Activated naive CD4-positive, alpha-beta T cell (primary cell): Measurements from ENCODE around the gene CACNG1.
"Not testable (repeated sequence)": the region's sequence is repeated elsewhere in the genome, so short reads cannot be mapped to it uniquely, and the experiment has no call there.

Experiments
- DNase-seq, 4 experiments: peaks; one replicate each; lab custom pipeline; 2025; lab: John Stamatoyannopoulos, UW

Gene CACNG1

DNA sequence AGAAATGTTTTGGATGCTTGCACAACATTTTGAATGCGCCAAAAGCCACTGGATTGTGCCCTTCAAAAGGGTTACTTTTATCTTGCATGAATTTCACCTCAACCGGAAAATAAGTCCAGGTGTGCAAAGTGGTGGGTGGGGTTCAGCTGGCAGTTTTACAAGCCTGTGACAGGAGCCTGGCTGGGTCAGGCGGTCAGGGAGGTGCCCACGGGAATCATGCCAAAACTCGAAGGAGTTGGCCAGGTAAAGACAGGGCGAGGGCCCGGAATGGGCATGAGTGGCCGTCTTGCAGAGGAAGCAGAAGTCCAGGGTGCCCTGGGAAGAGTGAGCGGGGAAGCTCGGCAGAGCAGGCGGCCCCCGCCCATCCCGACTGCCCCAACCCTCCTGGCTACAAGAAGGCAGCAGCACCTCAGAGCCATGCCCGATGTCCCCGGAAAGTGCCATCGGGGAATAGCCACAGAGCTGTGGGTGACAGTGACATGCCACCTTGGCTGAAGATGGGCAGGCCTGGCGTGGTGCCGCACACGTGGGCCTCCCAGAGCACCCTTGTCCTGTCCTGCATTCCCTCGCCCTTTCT lies 19.1 kb upstream of the CACNG1 start:
- no peak for DNase-seq

DNA sequence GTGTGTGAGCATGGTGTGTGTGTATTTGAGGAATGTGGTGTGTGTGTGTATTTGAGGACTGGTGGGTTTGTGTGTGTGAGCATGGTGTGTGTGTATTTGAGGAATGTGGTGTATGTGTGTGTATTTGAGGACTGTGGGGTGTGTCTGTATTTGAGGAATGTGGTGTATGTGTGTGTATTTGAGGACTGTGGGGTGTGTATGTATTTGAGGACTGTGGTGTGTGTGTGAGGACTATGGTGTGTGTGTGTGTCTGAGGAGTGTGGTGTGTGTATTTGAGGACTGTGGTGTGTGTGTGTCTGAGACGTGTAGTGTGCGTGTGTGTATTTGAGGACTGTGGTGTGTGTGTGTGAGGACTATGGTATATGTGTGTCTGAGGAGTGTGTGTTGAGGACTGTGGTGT lies 18.0 kb upstream of the CACNG1 start:
- no peak for DNase-seq

DNA sequence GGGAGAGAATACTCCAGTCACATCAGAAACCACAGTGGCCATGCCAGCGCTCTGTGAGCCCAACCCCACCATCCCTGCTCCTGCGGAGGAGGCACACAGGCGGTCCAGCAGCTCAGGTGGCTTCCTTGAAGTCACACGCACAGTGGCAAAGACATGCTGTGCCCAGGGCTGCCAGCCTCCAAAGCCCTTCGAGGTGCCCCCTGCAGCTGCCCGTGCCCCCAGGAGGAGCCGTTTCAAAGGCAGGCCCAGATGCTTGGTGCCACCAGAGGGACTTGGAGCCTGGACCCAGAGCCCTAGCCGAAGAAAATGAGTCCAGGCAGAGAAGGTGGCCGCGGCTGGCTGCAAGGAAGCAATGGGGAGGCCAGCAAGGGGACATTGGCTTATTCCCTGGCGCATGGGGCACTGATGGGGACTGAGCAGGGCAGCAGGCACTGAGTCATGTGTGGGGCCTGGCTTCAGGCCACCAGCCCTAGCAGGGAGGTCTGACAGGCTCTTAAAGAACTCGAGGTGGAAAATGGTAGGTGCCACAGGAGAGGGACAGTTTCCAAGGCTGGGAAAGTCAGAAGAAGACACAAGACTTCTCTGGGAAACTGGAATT lies 17.2 kb upstream of the CACNG1 start:
- DNase-seq = no peak

DNA sequence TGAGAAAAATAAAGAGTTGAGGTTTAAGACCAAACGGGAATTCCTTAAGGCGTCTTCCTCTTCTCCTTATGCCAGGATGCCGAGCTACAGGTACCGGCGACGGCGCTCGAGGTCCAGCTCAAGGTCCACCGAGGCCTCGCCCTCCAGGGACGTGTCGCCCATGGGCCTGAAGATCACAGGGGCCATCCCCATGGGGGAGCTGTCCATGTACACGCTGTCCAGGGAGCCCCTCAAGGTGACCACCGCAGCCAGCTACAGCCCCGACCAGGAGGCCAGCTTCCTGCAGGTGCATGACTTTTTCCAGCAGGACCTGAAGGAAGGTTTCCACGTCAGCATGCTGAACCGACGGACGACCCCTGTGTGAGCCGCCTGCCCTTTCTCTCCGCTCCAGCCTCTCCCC lies 13.7 kb upstream of the CACNG1 start:
- DNase-seq = no peak

DNA sequence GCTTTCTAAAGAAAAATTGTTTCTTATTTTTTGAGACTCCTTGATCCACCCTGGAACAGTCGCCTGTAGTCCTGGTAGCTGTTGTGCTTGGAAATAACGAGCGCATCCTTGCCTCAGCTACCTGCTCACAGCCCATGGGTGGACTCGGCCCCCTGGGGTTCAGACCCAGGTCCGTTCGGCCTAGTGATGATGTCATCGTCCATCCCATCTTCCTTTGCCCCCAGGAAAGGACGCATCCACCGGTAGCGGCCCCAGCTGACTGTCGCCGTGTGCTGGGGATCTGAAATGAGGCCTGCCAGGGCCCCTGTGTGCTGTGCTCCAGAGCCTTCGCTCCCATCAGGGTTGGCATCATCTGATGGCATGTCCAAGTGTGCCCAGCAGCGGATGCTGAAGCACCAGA lies 12.0 kb upstream of the CACNG1 start:
- no peak for DNase-seq

- DNase-seq = no peak
Observed at GRCh38 chr17:67032985-67033384, 11.4 kb upstream of the CACNG1 start.

DNA sequence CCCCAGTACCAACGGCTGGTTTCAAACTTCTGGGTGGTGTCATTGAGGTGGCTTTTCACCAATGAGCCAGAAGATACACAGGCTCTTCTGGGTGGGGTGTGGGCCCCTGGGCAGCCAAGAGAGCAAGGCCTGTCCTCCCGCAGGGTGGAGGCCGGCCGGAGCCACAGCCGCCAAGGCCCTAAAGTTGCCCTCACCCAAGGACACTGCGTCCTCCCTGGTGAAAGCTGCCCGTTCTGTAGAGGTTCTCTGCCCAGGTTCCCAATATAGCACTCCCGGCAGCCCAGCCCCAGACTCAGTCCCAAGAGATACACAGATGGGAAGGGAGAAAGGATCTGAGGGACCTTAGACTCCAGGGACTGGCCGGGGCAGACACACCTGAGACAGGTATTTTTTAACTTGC lies 10.7 kb upstream of the CACNG1 start:
- DNase-seq = no peak

DNA sequence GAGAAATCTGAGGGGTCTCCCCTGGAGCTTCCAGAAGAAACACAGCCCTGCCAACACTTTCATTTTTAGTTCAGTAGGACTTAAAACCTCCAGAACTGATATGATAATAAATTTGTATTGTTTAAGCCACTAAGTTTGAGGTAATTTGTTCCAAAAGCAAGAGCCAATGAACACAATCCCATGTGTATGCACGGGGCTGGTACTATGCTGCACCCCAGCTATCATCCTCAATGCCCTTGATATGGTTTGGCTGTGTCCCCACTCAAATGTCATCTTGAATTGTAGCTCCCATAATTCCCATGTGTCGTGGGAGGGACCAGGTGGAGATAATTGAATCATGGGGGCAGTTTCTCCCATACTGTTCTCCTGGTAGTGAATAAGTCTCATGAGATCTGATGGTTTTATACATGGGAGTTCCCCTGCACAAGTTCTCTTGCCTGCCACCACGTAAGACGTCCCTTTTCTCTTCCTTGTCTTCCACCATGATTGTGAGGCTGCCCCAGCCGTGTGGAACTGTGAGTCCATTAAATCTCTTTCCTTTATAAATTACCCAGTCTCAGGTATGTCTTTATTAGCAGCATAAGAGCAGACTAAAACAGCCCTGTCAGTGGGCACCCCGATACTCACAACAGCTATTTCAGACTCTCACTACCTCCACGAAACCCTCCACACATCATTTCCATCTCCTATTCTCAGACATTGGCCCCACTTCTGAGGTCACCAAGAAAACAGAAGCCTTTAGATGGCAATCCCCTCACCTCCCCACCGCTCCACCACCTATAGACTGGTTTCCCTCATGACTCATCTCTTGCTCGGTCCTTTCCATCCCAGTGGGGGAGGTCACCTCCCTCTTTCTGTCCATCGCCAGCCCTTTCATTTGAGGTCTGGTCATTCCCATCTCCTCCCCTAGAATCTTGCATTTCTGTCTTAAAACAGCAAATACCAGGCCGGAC lies 8.9 kb upstream of the CACNG1 start:
- DNase-seq = no peak

- DNase-seq = no peak
Observed at GRCh38 chr17:67038861-67039365, 5.4 kb upstream of the CACNG1 start.

GRCh38 chr17:67040652-67041051 lies 3.7 kb upstream of the CACNG1 start:
- no peak for DNase-seq

DNA sequence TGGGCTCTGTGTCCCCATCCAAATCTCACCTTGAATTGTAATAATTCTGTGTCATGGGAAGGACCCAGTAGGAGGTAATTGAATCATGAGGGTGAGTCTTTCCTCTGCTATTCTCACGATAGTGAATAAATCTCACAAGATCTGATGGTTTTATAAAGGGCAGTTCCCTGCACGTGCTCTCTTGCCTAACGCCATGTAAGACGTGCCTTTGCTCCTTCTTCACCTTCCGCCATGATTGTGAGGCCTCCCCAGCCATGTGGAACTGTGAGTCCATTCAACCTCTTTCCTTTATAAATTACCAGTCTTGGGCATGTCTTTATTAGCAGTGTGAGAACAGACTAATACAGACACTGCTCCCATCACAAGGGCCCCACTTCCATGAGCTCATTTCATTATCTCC lies 3.2 kb upstream of the CACNG1 start:
- not testable (repeated sequence) for DNase-seq

DNA sequence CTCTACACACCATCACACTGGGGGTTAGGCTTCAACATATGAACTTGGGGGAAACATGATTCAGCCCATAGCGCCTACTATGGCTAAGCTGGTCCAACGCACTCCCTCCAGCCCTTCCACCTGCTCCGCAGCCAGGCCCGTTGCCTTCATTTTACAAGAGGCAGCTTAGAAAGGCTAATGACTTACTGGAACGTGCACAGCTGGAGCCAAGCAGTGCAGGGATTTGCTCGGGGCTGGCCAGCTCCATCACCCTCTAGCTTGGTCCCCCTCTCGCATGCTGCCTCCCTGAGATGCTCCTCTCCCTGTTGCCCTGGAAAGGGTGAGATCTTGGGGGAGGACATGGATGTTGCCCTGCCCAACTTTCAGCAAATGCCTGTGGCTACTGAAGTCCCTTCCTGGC lies 2.8 kb upstream of the CACNG1 start:
- DNase-seq = no peak

GRCh38 chr17:67041941-67042899 lies 2.1 kb upstream of the CACNG1 start:
- DNase-seq = no peak

DNA sequence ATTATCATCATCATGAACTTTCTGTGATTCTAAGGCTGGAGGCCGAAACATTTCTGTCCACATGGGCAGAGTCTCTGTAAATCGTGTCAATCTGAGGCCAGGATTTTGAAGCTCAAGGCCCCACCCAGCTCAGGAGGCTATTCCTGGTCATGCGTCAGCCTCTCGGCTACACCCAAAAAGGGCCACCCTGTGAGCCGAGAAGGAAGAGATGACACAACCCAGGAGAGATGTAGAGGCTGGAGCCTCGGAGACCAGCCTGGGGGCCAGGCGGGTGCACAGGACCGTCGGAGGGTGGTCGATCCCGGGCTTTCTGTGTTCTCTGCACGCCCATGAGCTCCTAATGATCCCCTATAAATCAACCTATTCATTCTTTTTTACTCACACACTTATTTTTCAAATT lies 1.1 kb upstream of the CACNG1 start:
- no peak for DNase-seq

DNA sequence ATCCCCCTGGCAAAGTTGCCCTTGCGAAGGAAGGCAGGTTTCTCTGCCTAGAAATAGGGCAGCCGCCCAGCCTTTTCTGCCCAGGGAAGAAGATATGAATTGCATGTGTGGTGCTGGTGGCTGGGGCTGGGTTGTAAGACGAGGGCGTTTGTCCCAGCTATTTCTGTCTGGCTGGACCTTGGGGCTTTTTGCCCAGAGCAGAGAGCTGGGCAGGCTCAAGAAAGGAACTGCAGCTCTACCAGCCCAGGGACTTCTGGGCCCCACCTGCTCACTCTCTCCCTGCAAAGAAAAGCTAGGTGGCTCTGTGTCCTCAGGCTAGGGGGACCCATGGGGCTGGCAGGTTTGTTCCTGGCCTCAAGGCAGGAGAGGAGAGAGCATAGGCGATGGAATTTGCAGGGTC lies 586 bp downstream of the CACNG1 start:
- no peak for DNase-seq

- DNase-seq = no peak
Observed at GRCh38 chr17:67046398-67046797, 2.0 kb downstream of the CACNG1 start.

DNA sequence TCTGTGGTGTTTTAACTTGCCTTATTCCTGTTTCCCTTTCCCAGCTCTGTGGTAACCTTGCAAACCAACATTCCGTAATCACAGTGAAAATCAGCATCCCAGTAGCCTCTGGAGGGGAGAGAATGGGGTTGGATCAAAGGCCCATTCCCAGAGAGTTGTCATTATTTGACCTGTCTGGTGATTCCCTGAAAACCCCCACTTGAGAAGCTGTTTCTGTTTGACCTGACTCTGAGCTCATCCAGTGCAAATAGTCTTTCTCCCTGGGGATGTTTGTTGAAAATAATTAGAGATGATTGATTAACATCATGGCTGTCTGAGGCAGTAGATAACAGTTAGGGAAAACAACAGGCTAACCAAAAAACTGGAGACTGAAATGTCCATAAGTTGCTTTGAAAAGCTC lies 3.0 kb downstream of the CACNG1 start:
- no peak for DNase-seq

DNA sequence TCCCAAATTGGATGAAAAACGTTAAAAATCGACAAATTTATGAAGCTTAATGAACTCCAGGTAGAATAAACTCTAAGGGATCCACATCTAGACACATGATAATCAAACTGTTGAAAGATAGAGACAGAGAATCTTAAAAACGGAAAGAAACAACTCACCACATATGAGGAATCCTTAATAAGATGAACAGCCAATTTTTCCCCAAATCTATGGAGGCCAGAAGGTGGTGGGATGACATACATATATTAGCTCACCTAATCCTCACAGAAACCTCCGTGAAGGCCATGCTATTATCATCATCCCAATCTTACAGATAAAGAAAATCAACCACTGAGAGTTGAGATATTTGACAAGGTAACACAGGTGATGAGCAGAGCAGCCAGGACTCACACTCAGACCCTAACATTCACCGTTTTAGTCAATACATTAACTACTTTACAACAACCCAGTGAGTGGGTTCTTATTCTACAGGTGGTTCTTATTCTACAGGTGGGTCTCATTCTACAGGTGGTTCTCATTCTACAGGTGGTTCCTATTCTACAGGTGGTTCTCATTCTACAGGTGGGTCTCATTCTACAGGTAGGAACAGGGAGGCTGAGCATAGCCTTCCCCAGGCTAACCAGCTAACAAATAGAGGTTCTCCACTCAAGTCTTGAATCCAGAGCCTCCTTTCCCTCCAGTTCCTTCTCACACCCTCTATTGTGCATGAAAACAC lies 4.8 kb downstream of the CACNG1 start:
- DNase-seq = no peak

- no peak for DNase-seq
Observed at GRCh38 chr17:67050066-67050465, 5.7 kb downstream of the CACNG1 start.

- DNase-seq = no peak
Observed at GRCh38 chr17:67050471-67051154, 6.3 kb downstream of the CACNG1 start.

DNA sequence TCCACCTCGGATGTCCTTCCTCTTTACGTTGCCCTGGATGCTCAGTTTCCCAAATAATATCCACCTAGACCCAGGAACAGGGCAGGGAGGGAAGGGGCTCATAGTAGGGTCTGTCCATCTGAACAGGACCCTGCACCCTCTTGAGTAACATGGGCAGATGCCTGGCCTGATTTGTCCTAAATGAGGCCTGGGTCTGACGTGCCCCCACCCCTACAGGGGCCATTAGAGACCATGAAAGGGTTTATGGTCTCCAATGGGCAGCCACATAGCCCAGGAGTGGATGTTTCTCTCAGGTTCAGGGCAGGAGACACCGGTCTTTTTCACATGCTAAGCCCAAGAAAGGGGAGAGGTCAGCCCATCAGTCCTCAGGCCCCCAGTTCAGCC lies 6.8 kb downstream of the CACNG1 start:
- DNase-seq = no peak
